H9 (cell line): ENCODE measurements around the gene MOV10L1. TPM values are rescaled to one million over a fixed set of nuclear protein-coding genes. Genes with fewer than 3 reads are reported as not detected.

Experiments
- DNase-seq: peaks from one replicate; pipeline ENCODE4 v3.0.0-alpha.2; 2017
- H2AFZ ChIP-seq: one replicate; pipeline ENCODE4 v1.6.1; 2013; ENCODE audit warnings: mild to moderate bottlenecking, low read length, control low read depth, moderate library complexity
- H2AK5ac ChIP-seq: 2 replicates; pipeline ENCODE4 v1.6.1; 2013; ENCODE audit warnings: low read length, control low read depth, mixed read lengths; ENCODE audit not compliant: insufficient read length
- H2BK120ac ChIP-seq: one replicate; pipeline ENCODE4 v1.6.1; 2013; ENCODE audit warnings: low read depth, mild to moderate bottlenecking, low read length, control low read depth, inconsistent platforms; ENCODE audit not compliant: poor library complexity, severe bottlenecking
- H2BK12ac ChIP-seq: 2 replicates; pipeline ENCODE4 v1.6.1; 2013; ENCODE audit warnings: low read length, control low read depth, mixed read lengths, low read depth; ENCODE audit not compliant: insufficient read length
- H2BK15ac ChIP-seq: 2 replicates; pipeline ENCODE4 v1.6.1; 2013; ENCODE audit warnings: low read depth, low read length, control low read depth
- H2BK20ac ChIP-seq: one replicate; pipeline ENCODE4 v1.6.1; 2013; ENCODE audit warnings: low read depth, mild to moderate bottlenecking, low read length, control low read depth, inconsistent platforms; ENCODE audit not compliant: poor library complexity, severe bottlenecking
- H2BK5ac ChIP-seq: 2 replicates; pipeline ENCODE4 v1.6.1; 2013; ENCODE audit warnings: low read length, control low read depth, mixed read lengths; ENCODE audit not compliant: insufficient read length
- H3K14ac ChIP-seq: 2 replicates; pipeline ENCODE4 v1.6.1; 2013; ENCODE audit warnings: low read length, control low read depth; ENCODE audit not compliant: insufficient read depth
- H3K18ac ChIP-seq: 2 replicates; pipeline ENCODE4 v1.6.1; 2013; ENCODE audit warnings: low read depth, mild to moderate bottlenecking, mixed read lengths, low read length, control low read depth; ENCODE audit not compliant: insufficient read length
- H3K23ac ChIP-seq: 2 replicates; pipeline ENCODE4 v1.6.1; 2013; ENCODE audit warnings: low read length, control low read depth, mixed read lengths, low read depth; ENCODE audit not compliant: insufficient read length
- H3K23me2 ChIP-seq: 2 replicates; pipeline ENCODE4 v1.6.1; 2013; ENCODE audit warnings: low read depth, mild to moderate bottlenecking, mixed read lengths, low read length, control low read depth; ENCODE audit not compliant: insufficient read length, poor library complexity, severe bottlenecking
- H3K27ac ChIP-seq: 2 replicates; pipeline ENCODE4 v1.5.1; 2013; ENCODE audit warnings: low read length, control low read depth, mixed read lengths, low read depth; ENCODE audit not compliant: insufficient read length
- H3K27me3 ChIP-seq: 2 replicates; pipeline ENCODE4 v1.6.1; 2013; ENCODE audit warnings: low read length, control low read depth, inconsistent platforms; ENCODE audit not compliant: insufficient read depth
- H3K4ac ChIP-seq: 2 replicates; pipeline ENCODE4 v1.6.1; 2013; ENCODE audit warnings: low read depth, mild to moderate bottlenecking, control low read depth, inconsistent platforms, low read length, moderate library complexity
- H3K4me1 ChIP-seq: 2 replicates; pipeline ENCODE4 v1.6.1; 2013; ENCODE audit warnings: low read length, control low read depth, inconsistent platforms; ENCODE audit not compliant: insufficient read depth
- H3K4me2 ChIP-seq: 2 replicates; pipeline ENCODE4 v1.6.1; 2013; ENCODE audit warnings: low read length, control low read depth, mixed read lengths; ENCODE audit not compliant: insufficient read length, insufficient read depth
- H3K56ac ChIP-seq: 2 replicates; pipeline ENCODE4 v1.6.1; 2013; ENCODE audit warnings: low read depth, mild to moderate bottlenecking, mixed read lengths, low read length, control low read depth; ENCODE audit not compliant: insufficient read length
- H3K79me1 ChIP-seq: 2 replicates; pipeline ENCODE4 v1.6.1; 2013; ENCODE audit warnings: low read depth, mild to moderate bottlenecking, moderate library complexity, low read length, control low read depth, inconsistent platforms; ENCODE audit not compliant: insufficient read depth, poor library complexity, severe bottlenecking
- H3K79me2 ChIP-seq: 2 replicates; pipeline ENCODE4 v1.6.1; 2013; ENCODE audit warnings: low read length, control low read depth, inconsistent platforms; ENCODE audit not compliant: insufficient read depth
- H3K9ac ChIP-seq: 2 replicates; pipeline ENCODE4 v1.6.1; 2013; ENCODE audit warnings: low read length, control low read depth, mixed read lengths; ENCODE audit not compliant: insufficient read length; ENCODE audit errors: extremely low read depth
- H3K9me3 ChIP-seq: one replicate; pipeline ENCODE4 v1.6.1; 2013; ENCODE audit warnings: low read depth, low read length, inconsistent platforms; ENCODE audit not compliant: control insufficient read depth
- H3T11ph ChIP-seq: one replicate; pipeline ENCODE4 v1.6.1; 2013; ENCODE audit warnings: mild to moderate bottlenecking, low read length, control low read depth, inconsistent platforms
- H4K20me1 ChIP-seq: one replicate; pipeline ENCODE4 v1.6.1; 2013; ENCODE audit not compliant: control insufficient read depth, insufficient read length, insufficient read depth
- H4K5ac ChIP-seq: 2 replicates; pipeline ENCODE4 v1.6.1; 2013; ENCODE audit warnings: low read depth, mild to moderate bottlenecking, mixed read lengths, low read length, control low read depth; ENCODE audit not compliant: insufficient read length
- H4K8ac ChIP-seq: replicated peaks from 2 replicates; pipeline ENCODE4 v1.6.1; 2013; ENCODE audit warnings: low read length, control low read depth, mixed read lengths, low read depth; ENCODE audit not compliant: insufficient read length
- H4K91ac ChIP-seq: 2 replicates; pipeline ENCODE4 v1.6.1; 2013; ENCODE audit warnings: low read depth, mild to moderate bottlenecking, moderate library complexity, mixed read lengths, low read length, control low read depth; ENCODE audit not compliant: insufficient read length
- H3K27ac Mint-ChIP-seq, 3 experiments: 2 replicates in 2 of 3; 3 replicates in 1 of 3; pipeline ENCODE4 v1.8.0; 2020 to 2021; ENCODE audit warnings: mixed read lengths in 3 of 3, mild to moderate bottlenecking in 1 of 3, moderate library complexity in 1 of 3
- H3K27me3 Mint-ChIP-seq: 2 replicates; pipeline ENCODE4 v1.8.0; 2021; ENCODE audit warnings: low read depth, mild to moderate bottlenecking, moderate library complexity, mixed read lengths
- H3K36me3 Mint-ChIP-seq, 3 experiments: 2 replicates in 2 of 3; 3 replicates in 1 of 3; pipeline ENCODE4 v1.8.0; 2020 to 2021; ENCODE audit warnings: low read depth in 3 of 3, mixed read lengths in 3 of 3; ENCODE audit not compliant: insufficient read depth in 1 of 3
- H3K4me1 Mint-ChIP-seq, 2 experiments: 2 replicates each; pipeline ENCODE4 v1.8.0; 2020; ENCODE audit warnings: mixed read lengths in 2 of 2
- H3K4me3 Mint-ChIP-seq, 2 experiments: 2 replicates in 1 of 2; 3 replicates in 1 of 2; pipeline ENCODE4 v1.8.0; 2020 to 2021; ENCODE audit warnings: mild to moderate bottlenecking in 2 of 2, mixed read lengths in 2 of 2, moderate library complexity in 1 of 2
- H3K9me3 Mint-ChIP-seq, 2 experiments: 2 replicates in 1 of 2; 3 replicates in 1 of 2; pipeline ENCODE4 v1.8.0; 2020; ENCODE audit warnings: mild to moderate bottlenecking in 2 of 2, mixed read lengths in 2 of 2, moderate library complexity in 1 of 2
- CTCF ChIP-seq: fragments of 200-600 bp; sonication (generic); conservative IDR thresholded peaks from 3 replicates; pipeline ENCODE4 v1.8.0; 2021; ENCODE audit warnings: antibody characterized with exemption, mild to moderate bottlenecking
- WGBS: extraction: QIAGEN DNeasy Blood & Tissue Kit; methylation state at CpG from one replicate; pipeline ENCODE4 v1.1.7; 2013; ENCODE audit warnings: missing lambda C conversion rate, low lambda C conversion rate, mixed read lengths; ENCODE audit not compliant: insufficient read length; ENCODE audit errors: extremely low coverage; 5-methylcytosine and 5-hydroxymethylcytosine counted together
- total RNA-seq: library from RNA; stranded (reverse); gene quantifications from 2 replicates; pipeline ENCODE4 v1.2.1, GENCODE V29; 2021

The MOV10L1 gene
- total RNA-seq, 1 experiment from 2014 or later, result not detected

GRCh38 chr22:50138988-50139387, 49.2 kb downstream of the MOV10L1 start:
- Histone ChIP-seq H3T11ph (no peak overlapping the region), H2BK20ac (no peak overlapping the region), H3K14ac (no peak overlapping the region), H3K18ac (no peak overlapping the region), H3K27me3 (no peaks in the 10 kb centered on the region), H4K20me1 (no peaks in the 10 kb centered on the region), H4K91ac (no peak overlapping the region), H4K5ac (no peak overlapping the region), H2BK15ac (no peak overlapping the region), H3K56ac (no peak overlapping the region), H3K9ac (no peak overlapping the region), H2AK5ac (no peak overlapping the region), H3K4me2 (no peak overlapping the region), H3K79me1 (no peaks in the 10 kb centered on the region), H2BK120ac (no peak overlapping the region), H3K23ac (no peak overlapping the region), H4K8ac (no peak overlapping the region), H3K9me3 (no peaks in the 10 kb centered on the region), H3K23me2 (no peaks in the 10 kb centered on the region), H2BK12ac (no peak overlapping the region), H3K4ac (no peak overlapping the region), H3K27ac (no peak overlapping the region), H3K4me1 (no peaks in the 10 kb centered on the region), H2BK5ac (no peak overlapping the region), H2AFZ (no peak overlapping the region), H3K79me2 (no peaks in the 10 kb centered on the region)
- H3K27me3 Mint-ChIP-seq, result peaks cover 19% of the 10 kb centered on the region
- H3K4me1 Mint-ChIP-seq, result peaks cover 2 to 3% of the 10 kb centered on the region in 2 experiments
- DNase-seq, result no peak
- TF ChIP-seq CTCF, result no peak
- H3K36me3 Mint-ChIP-seq, result no peaks in the 10 kb centered on the region
- no peak overlapping the region for H3K4me3 Mint-ChIP-seq
- H3K27ac Mint-ChIP-seq, result no peak overlapping the region
- H3K9me3 Mint-ChIP-seq, result peaks cover 0 to 3% of the 10 kb centered on the region in 2 experiments; a peak in 1 of 5 replicates
- WGBS, result no CpG with 5 or more reads among the region's 9 CpGs
